ENCODE measurements around the gene TRAPPC11.

The TRAPPC11 gene

GRCh38 chr4:183631577-183632198 lies 27.4 kb upstream of the TRAPPC11 start:
- FAIRE-seq (no peak), DNase-seq (ENCODE audit: insufficient read length, low spot score) (no peak)
- TF ChIP-seq POLR2A (IDR thresholded peaks at IDR 0.05; ENCODE audit: low read depth, low read length), result no peak

- no peak for TF ChIP-seq POLR2A (IDR thresholded peaks at IDR 0.05; ENCODE audit: low read depth, low read length)
- FAIRE-seq, result no peak
Measured at GRCh38 chr4:183632689-183633088, 26.4 kb upstream of the TRAPPC11 start.

DNA sequence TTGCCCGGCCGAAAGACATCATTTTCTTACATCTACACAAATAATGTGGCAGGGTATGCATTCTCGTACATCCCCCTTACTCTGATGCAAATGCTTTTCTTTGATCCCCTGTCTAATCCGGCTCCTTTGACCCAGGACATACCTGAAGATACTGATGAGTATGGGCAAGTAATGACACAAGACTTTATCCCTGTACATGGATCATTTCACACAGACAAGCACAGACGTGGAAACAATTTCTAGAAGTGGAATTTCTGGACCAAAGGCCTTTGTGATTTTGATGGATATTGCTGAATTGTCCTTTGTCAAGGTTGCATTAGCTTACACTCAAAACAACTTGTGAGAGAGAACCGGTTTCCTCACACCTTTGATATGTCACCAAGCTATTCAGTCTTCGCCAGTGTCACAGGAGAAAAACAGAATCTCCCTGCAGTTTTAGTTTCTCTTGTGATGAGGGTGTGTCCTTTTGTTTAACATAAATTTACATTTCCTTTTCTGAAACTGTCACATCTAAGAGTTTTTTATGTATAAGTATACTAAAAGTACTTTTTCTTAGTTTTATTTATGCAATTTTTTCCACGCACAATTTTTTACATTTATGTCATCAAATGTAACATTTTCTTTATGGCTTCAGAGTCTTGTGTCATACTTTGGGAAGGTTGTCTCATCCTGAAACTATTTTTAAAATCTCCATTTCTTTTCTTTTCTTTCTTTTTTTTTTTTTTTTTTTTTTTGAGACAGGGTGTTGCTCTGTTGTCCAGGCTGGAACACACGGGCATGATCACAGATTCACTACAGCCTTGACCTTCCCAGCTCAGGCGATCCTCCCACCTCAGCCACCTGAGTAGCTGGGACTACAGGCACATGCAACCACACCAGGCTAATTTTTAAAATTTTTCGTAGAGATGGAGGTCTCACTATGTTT lies 25.4 kb upstream of the TRAPPC11 start:
- DNase-seq (ENCODE audit: insufficient read length, low spot score), result no peak
- no peak for FAIRE-seq
- TF ChIP-seq POLR2A (IDR thresholded peaks at IDR 0.05; ENCODE audit: low read depth, low read length), result no peak

More at GRCh38 chr4:183632689-183633088, 26.4 kb upstream of the TRAPPC11 start:
- no peak for DNase-seq (ENCODE audit: insufficient read length, low spot score)

- no peak for FAIRE-seq
- DNase-seq (ENCODE audit: insufficient read length, low spot score), result no peak
- no peak for TF ChIP-seq POLR2A (IDR thresholded peaks at IDR 0.05; ENCODE audit: low read depth, low read length)
Measured at GRCh38 chr4:183635321-183635720, 23.8 kb upstream of the TRAPPC11 start.

- no peak for DNase-seq (ENCODE audit: insufficient read length, low spot score)
- TF ChIP-seq POLR2A (IDR thresholded peaks at IDR 0.05; ENCODE audit: low read depth, low read length), result no peak
- FAIRE-seq, result no peak
Measured at GRCh38 chr4:183635741-183636140, 23.4 kb upstream of the TRAPPC11 start.

- no peak for TF ChIP-seq POLR2A (IDR thresholded peaks at IDR 0.05; ENCODE audit: low read depth, low read length)
- FAIRE-seq (no peak), DNase-seq (ENCODE audit: insufficient read length, low spot score) (no peak)
Measured at GRCh38 chr4:183636503-183636902, 22.6 kb upstream of the TRAPPC11 start.

GRCh38 chr4:183636923-183637322 lies 22.2 kb upstream of the TRAPPC11 start:
- no peak for TF ChIP-seq POLR2A (IDR thresholded peaks at IDR 0.05; ENCODE audit: low read depth, low read length)
- no peak for FAIRE-seq
- DNase-seq (ENCODE audit: insufficient read length, low spot score), result no peak

GRCh38 chr4:183637461-183637860 lies 21.6 kb upstream of the TRAPPC11 start:
- FAIRE-seq (no peak), DNase-seq (ENCODE audit: insufficient read length, low spot score) (no peak)
- TF ChIP-seq POLR2A (IDR thresholded peaks at IDR 0.05; ENCODE audit: low read depth, low read length), result no peak

DNA sequence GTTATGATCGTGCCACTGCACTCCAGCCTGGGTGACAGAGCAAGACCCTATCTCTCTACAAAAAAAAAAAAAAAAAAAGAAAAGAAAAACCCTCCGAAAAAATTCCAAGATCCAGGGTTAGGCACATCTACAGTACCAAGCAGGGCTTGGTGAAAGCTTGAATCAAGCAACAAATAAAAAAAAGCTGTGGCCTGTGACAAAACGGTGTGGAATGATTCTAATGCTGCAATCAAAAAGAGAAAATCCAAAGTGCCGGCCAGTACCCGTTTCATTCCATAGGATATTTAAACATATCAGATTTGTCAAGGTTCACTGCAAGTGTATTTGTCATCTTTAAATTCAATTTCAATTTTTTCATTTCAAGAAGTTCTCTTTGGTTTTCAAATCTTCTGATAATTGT lies 20.7 kb upstream of the TRAPPC11 start:
- no peak for FAIRE-seq
- TF ChIP-seq POLR2A (IDR thresholded peaks at IDR 0.05; ENCODE audit: low read depth, low read length), result no peak

DNA sequence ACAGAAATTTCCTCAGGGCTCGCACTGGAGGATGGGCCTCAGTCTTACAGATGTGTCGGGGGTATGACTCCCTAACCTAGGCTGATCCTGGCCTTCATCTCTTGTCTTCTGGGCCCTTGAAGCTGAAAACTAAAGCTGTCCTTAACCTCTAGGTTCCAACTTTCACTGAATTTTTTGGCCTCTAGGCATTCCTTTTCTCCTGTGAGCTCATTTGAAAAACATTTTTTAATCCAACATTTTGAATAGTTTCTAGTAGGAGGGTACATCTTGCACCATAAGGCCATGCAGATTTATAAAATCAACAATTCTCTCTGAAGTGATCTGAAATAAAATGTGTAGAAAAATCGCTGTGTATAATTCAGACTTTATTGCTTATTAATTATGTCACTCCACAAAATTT lies 19.8 kb upstream of the TRAPPC11 start:
- DNase-seq (ENCODE audit: insufficient read length, low spot score), result no peak
- TF ChIP-seq POLR2A (IDR thresholded peaks at IDR 0.05; ENCODE audit: low read depth, low read length), result no peak
- FAIRE-seq, result no peak

More for the DNA sequence above, 20.7 kb upstream of the TRAPPC11 start:
- no peak for DNase-seq (ENCODE audit: insufficient read length, low spot score)

- no peak for TF ChIP-seq POLR2A (IDR thresholded peaks at IDR 0.05; ENCODE audit: low read depth, low read length)
- no peak for FAIRE-seq
- DNase-seq (ENCODE audit: insufficient read length, low spot score), result no peak
Measured at GRCh38 chr4:183645326-183645725, 13.8 kb upstream of the TRAPPC11 start.

DNA sequence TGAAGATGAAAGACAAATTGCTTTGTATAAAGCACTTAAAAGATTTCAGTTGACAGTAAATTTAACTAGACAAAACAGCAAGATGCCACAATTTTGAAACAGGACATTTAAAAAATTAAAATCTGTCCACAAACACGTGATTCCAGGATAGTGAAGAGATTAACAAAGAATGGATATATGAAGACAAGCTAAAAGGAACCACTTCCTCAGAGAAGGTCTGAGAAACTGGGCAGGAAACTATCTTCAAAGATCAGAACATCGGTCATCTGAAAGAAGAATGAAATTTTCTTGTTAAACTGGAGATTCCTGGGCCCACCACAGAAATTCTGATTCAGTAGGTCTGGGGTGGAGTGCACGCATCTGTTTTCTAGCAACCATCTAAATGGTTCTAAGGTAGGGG lies 1.5 kb upstream of the TRAPPC11 start:
- TF ChIP-seq POLR2A (IDR thresholded peaks at IDR 0.05; ENCODE audit: low read depth, low read length), result no peak
- DNase-seq (ENCODE audit: insufficient read length, low spot score) (no peak), FAIRE-seq (no peak)

GRCh38 chr4:183658362-183659028 lies 598 bp upstream of the TRAPPC11 start:
- FAIRE-seq (no peak), DNase-seq (ENCODE audit: insufficient read length, low spot score) (no peak)
- TF ChIP-seq POLR2A (IDR thresholded peaks at IDR 0.05; ENCODE audit: low read depth, low read length), result no peak; the same call in 1 of the 2 replicates

GRCh38 chr4:183659872-183660242 lies 764 bp downstream of the TRAPPC11 start:
- DNase-seq (ENCODE audit: insufficient read length, low spot score), result no peak
- no peak for TF ChIP-seq POLR2A (IDR thresholded peaks at IDR 0.05; ENCODE audit: low read depth, low read length)
- FAIRE-seq, result no peak
